OCI-LY7 (cell line): ENCODE data around the gene FHOD3. TPM values are rescaled to one million over a fixed set of nuclear protein-coding genes. Genes with fewer than 3 reads are reported as not detected.

Source experiments
- BruUV-seq: library from RNA; stranded (reverse); fragments of 400-500 nt; replicated peaks from 2 replicates; lab custom pipeline; 2021; lab: Mats Ljungman, UMichigan
- CTCF ChIA-PET: fragments of 300-600 bp; sonication (Branson Sonifier 250); formaldehyde crosslinking; loops from one replicate; lab custom pipeline; 2022; ENCODE audit warnings: antibody characterized with exemption; ENCODE audit not compliant: unreplicated experiment; lab: Charles Lee
- POLR2A ChIA-PET: fragments of 300-600 bp; sonication (Branson Sonifier 250); formaldehyde crosslinking; loops from one replicate; lab custom pipeline; 2022; ENCODE audit warnings: antibody characterized with exemption; lab: Charles Lee
- DNase-seq: peaks from one replicate; pipeline ENCODE4 v3.0.0-alpha.2; 2015; ENCODE audit warnings: low spot score
- H2AFZ ChIP-seq: fragments of 200-600 bp; sonication (generic), shearing (Covaris generic); 2 replicates; pipeline ENCODE4 v1.6.1; 2014; ENCODE audit warnings: mild to moderate bottlenecking, antibody characterized with exemption, low read length, moderate library complexity
- H3K27ac ChIP-seq: fragments of 200-600 bp; sonication (generic); 2 replicates; pipeline ENCODE4 v1.5.1; 2014; ENCODE audit warnings: mixed run types, low read depth, mild to moderate bottlenecking, moderate library complexity, low read length, inconsistent platforms; ENCODE audit not compliant: poor library complexity, severe bottlenecking
- H3K36me3 ChIP-seq: fragments of 200-600 bp; sonication (generic); 2 replicates; pipeline ENCODE4 v1.6.1; 2014; ENCODE audit warnings: mild to moderate bottlenecking, antibody characterized with exemption, low read length, moderate library complexity, mixed read lengths; ENCODE audit not compliant: insufficient read depth
- H3K4me1 ChIP-seq: fragments of 200-600 bp; sonication (generic); 2 replicates; pipeline ENCODE4 v1.5.1; 2014; ENCODE audit warnings: mild to moderate bottlenecking, low read length; ENCODE audit not compliant: insufficient read depth, poor library complexity, severe bottlenecking
- H3K4me2 ChIP-seq: fragments of 200-600 bp; sonication (generic); 2 replicates; pipeline ENCODE4 v1.6.1; 2014; ENCODE audit warnings: mild to moderate bottlenecking, low read length
- H3K4me3 ChIP-seq: fragments of 200-600 bp; sonication (generic); 2 replicates; pipeline ENCODE4 v1.5.1; 2014; ENCODE audit warnings: mild to moderate bottlenecking, low read depth, low read length; ENCODE audit not compliant: poor library complexity, severe bottlenecking
- H3K79me2 ChIP-seq: fragments of 200-600 bp; sonication (generic); 2 replicates; pipeline ENCODE4 v1.6.1; 2016; ENCODE audit warnings: low read depth, mild to moderate bottlenecking, low read length, moderate library complexity, mixed read lengths; ENCODE audit not compliant: insufficient read depth
- H3K9me2 ChIP-seq: fragments of 200-600 bp; sonication (generic); 2 replicates; pipeline ENCODE4 v1.6.1; 2016; ENCODE audit warnings: mild to moderate bottlenecking, low read length, mixed read lengths; ENCODE audit not compliant: insufficient read depth
- H3K9me3 ChIP-seq: fragments of 200-600 bp; sonication (generic); 2 replicates; pipeline ENCODE4 v1.6.1; 2014; ENCODE audit warnings: mild to moderate bottlenecking, mixed run types, low read length, mixed read lengths
- H4K20me1 ChIP-seq: fragments of 200-600 bp; sonication (generic); 2 replicates; pipeline ENCODE4 v1.6.1; 2014; ENCODE audit warnings: mild to moderate bottlenecking, antibody characterized with exemption, low read length, moderate library complexity, mixed read lengths; ENCODE audit not compliant: insufficient read depth
- CTCF ChIP-seq: fragments of 200-600 bp; sonication (generic); conservative IDR thresholded peaks from 2 replicates; pipeline ENCODE4 v1.5.1; 2014; ENCODE audit warnings: mild to moderate bottlenecking, antibody characterized with exemption, low read length, moderate library complexity, mixed read lengths
- EZH2phosphoT487 ChIP-seq: fragments of 200-600 bp; sonication (generic); IDR thresholded peaks from 2 replicates; pipeline ENCODE4 v1.6.1; 2018; ENCODE audit warnings: low read depth, borderline replicate concordance, mild to moderate bottlenecking, mixed run types, antibody characterized with exemption, low read length, moderate library complexity, mixed read lengths
- intact Hi-C: fragments of 100-400 bp; cut with micrococcal nuclease; formaldehyde crosslinking; loops from one replicate; pipeline ENCODE4 v1.10.0; 2022; ENCODE audit not compliant: unreplicated experiment
- total RNA-seq, 2 experiments: library from RNA; depleted of rRNA in 1 of 2; stranded (reverse); fragments of >200 nt in 1 of 2; shearing (Covaris generic) in 1 of 2; gene quantifications; 2 replicates each; pipeline ENCODE4 v1.2.3, GENCODE V29; 2014 to 2022

The FHOD3 gene
- total RNA-seq, 2 experiments from 2014 or later = 0.06 to 2.4 TPM

GRCh38 chr18:36368889-36369288 lies 71.4 kb downstream of the FHOD3 start:
- intact Hi-C loops = no loop called here
- H4K20me1 ChIP-seq = no peaks in the 10 kb centered on the region
- TF ChIP-seq EZH2phosphoT487 (no peak), CTCF (no peak)
- no peak overlapping the region for H3K4me3 ChIP-seq
- no peaks in the 10 kb centered on the region for H3K9me2 ChIP-seq
- ChIA-PET CTCF (no interaction called here), POLR2A (interaction anchor here (0.6 to 1.1 kb wide), 2 partner anchors 34 to 1876 kb away, joined by 3 read pairs; no protein-coding TSS in a partner anchor)
- H2AFZ ChIP-seq = no peak overlapping the region
- H3K79me2 ChIP-seq = no peaks in the 10 kb centered on the region
- H3K36me3 ChIP-seq = no peaks in the 10 kb centered on the region
- no TSS peak for BruUV-seq
- H3K4me2 ChIP-seq = no peak overlapping the region
- no peak for DNase-seq
- H3K4me1 ChIP-seq = no peaks in the 10 kb centered on the region
- no peaks in the 10 kb centered on the region for H3K9me3 ChIP-seq
- H3K27ac ChIP-seq = no peak overlapping the region

GRCh38 chr18:36372903-36373311 lies 75.4 kb downstream of the FHOD3 start:
- Histone ChIP-seq H3K4me1 (no peaks in the 10 kb centered on the region), H3K79me2 (no peaks in the 10 kb centered on the region), H3K4me3 (no peak overlapping the region), H2AFZ (no peak overlapping the region), H3K4me2 (no peak overlapping the region), H3K36me3 (no peaks in the 10 kb centered on the region), H3K27ac (no peak overlapping the region), H3K9me3 (no peaks in the 10 kb centered on the region), H3K9me2 (no peaks in the 10 kb centered on the region), H4K20me1 (no peaks in the 10 kb centered on the region)
- no TSS peak for BruUV-seq
- POLR2A ChIA-PET = no interaction called here
- intact Hi-C loops = no loop called here
- CTCF ChIA-PET = no interaction called here
- no peak for DNase-seq
- TF ChIP-seq EZH2phosphoT487 (no peak), CTCF (no peak)

- no peak overlapping the region for H3K4me3 ChIP-seq
- no TSS peak for BruUV-seq
- H2AFZ ChIP-seq = no peak overlapping the region
- H3K9me3 ChIP-seq = no peaks in the 10 kb centered on the region
- H3K9me2 ChIP-seq = no peaks in the 10 kb centered on the region
- no peaks in the 10 kb centered on the region for H3K36me3 ChIP-seq
- H3K4me2 ChIP-seq = no peak overlapping the region
- ChIA-PET POLR2A (no interaction called here), CTCF (no interaction called here)
- no peaks in the 10 kb centered on the region for H3K4me1 ChIP-seq
- DNase-seq = no peak
- H3K27ac ChIP-seq = no peak overlapping the region
- H4K20me1 ChIP-seq = no peaks in the 10 kb centered on the region
- no peaks in the 10 kb centered on the region for H3K79me2 ChIP-seq
- TF ChIP-seq EZH2phosphoT487 (no peak), CTCF (no peak)
- intact Hi-C loops = no loop called here
Measured at GRCh38 chr18:36374262-36374661, 76.7 kb downstream of the FHOD3 start.
